H1 (cell line): Measurements from ENCODE around the gene VAV2. TPM values are rescaled to one million over a fixed set of nuclear protein-coding genes. Genes with fewer than 3 reads are reported as not detected.

Experiments used
- CTCF ChIA-PET: fragments of 300-600 bp; sonication (Branson Sonifier 250); formaldehyde crosslinking; loops from one replicate; lab custom pipeline; 2021; ENCODE audit not compliant: partially characterized antibody; lab: Charles Lee
- POLR2A ChIA-PET: fragments of 300-600 bp; sonication (Branson Sonifier 250); formaldehyde crosslinking; loops from one replicate; lab custom pipeline; 2021; ENCODE audit warnings: inconsistent platforms; ENCODE audit not compliant: partially characterized antibody; lab: Charles Lee
- DNase-seq, 2 experiments: peaks; one replicate each; pipeline versions ENCODE4 v3.0.0 to v3.0.0-alpha.2; 2010 to 2022; ENCODE audit warnings: low spot score in 2 of 2, low read depth in 1 of 2, mixed read lengths in 1 of 2
- FAIRE-seq: peaks from 2 replicates; lab custom pipeline; 2011; peaks lifted over from hg19 to GRCh38; lab: Jason Lieb, UNC
- H2AFZ ChIP-seq: 2 replicates; pipeline ENCODE4 v1.8.1; 2012; ENCODE audit warnings: low read length, inconsistent platforms
- H2AK5ac ChIP-seq: 2 replicates; pipeline ENCODE4 v1.6.1; 2013; ENCODE audit warnings: low read depth, low read length
- H2BK120ac ChIP-seq: replicated peaks from 2 replicates; pipeline ENCODE3; 2013; ENCODE audit warnings: low read depth, low read length, inconsistent platforms
- H2BK12ac ChIP-seq: 2 replicates; pipeline ENCODE4 v1.6.1; 2013; ENCODE audit warnings: low read depth, low read length
- H2BK15ac ChIP-seq: 2 replicates; pipeline ENCODE4 v1.6.1; 2013; ENCODE audit warnings: low read length
- H2BK20ac ChIP-seq: 2 replicates; pipeline ENCODE4 v1.6.1; 2013; ENCODE audit warnings: low read length
- H2BK5ac ChIP-seq: 2 replicates; pipeline ENCODE4 v1.6.1; 2013; ENCODE audit warnings: low read depth, low read length
- H3K14ac ChIP-seq: 2 replicates; pipeline ENCODE4 v1.6.1; 2013; ENCODE audit warnings: inconsistent platforms; ENCODE audit not compliant: insufficient read length
- H3K18ac ChIP-seq: 2 replicates; pipeline ENCODE4 v1.6.1; 2013; ENCODE audit warnings: low read length; ENCODE audit errors: extremely low read depth
- H3K23ac ChIP-seq: 2 replicates; pipeline ENCODE4 v1.6.1; 2013; ENCODE audit warnings: inconsistent platforms; ENCODE audit not compliant: insufficient read length
- H3K23me2 ChIP-seq: 2 replicates; pipeline ENCODE4 v1.6.1; 2013; ENCODE audit warnings: low read depth, low read length
- H3K27ac ChIP-seq: 2 replicates; pipeline ENCODE4 v1.6.1; 2011; ENCODE audit warnings: low read depth, low read length, inconsistent platforms
- H3K27me3 ChIP-seq, 4 experiments: replicated peaks in 1 of 4; 1 replicate in 1 of 4; 2 replicates in 3 of 4; pipeline versions ENCODE4 v1.6.1 to v1.8.1; 2011 to 2013; ENCODE audit warnings: low read length in 3 of 4, mild to moderate bottlenecking in 3 of 4, inconsistent platforms in 2 of 4, mixed read lengths in 2 of 4, moderate library complexity in 1 of 4; ENCODE audit not compliant: control insufficient read depth in 3 of 4, insufficient read depth in 3 of 4; ENCODE audit errors: extremely low read depth in 1 of 4
- H3K36me3 ChIP-seq, 4 experiments: 2 replicates each; pipeline versions ENCODE4 v1.6.1 to v1.8.1; 2011 to 2013; ENCODE audit warnings: mild to moderate bottlenecking in 4 of 4, low read length in 3 of 4, moderate library complexity in 2 of 4, control low read depth in 1 of 4, inconsistent platforms in 1 of 4; ENCODE audit not compliant: insufficient read depth in 4 of 4, control insufficient read depth in 2 of 4
- H3K4ac ChIP-seq: replicated peaks from 2 replicates; pipeline ENCODE3; 2013; ENCODE audit warnings: low read length, low read depth, mixed read lengths, inconsistent platforms; ENCODE audit not compliant: insufficient read length
- H3K4me1 ChIP-seq, 4 experiments: replicated peaks in 1 of 4; 1 replicate in 1 of 4; 2 replicates in 3 of 4; pipeline versions ENCODE4 v1.6.1 to v1.8.1; 2011 to 2013; ENCODE audit warnings: low read length in 3 of 4, inconsistent platforms in 2 of 4, mixed read lengths in 1 of 4; ENCODE audit not compliant: insufficient read depth in 4 of 4, control insufficient read depth in 3 of 4
- H3K4me2 ChIP-seq, 2 experiments: 2 replicates each; pipeline versions ENCODE4 v1.6.1 to v1.8.1; 2011 to 2013; ENCODE audit warnings: low read depth in 2 of 2, low read length in 2 of 2, control low read depth in 1 of 2, inconsistent platforms in 1 of 2, mild to moderate bottlenecking in 1 of 2; ENCODE audit not compliant: insufficient read depth in 1 of 2
- H3K4me3 ChIP-seq, 4 experiments: fragments of 200-600, 300-600 bp in 1 of 4; sonication (generic), shearing (Covaris generic), sonication (Bioruptor Twin) in 1 of 4; 2 replicates each; pipeline versions ENCODE4 v1.5.1 to v1.8.1; 2011 to 2016; ENCODE audit warnings: low read length in 4 of 4, low read depth in 3 of 4, control low read depth in 2 of 4, inconsistent platforms in 2 of 4, mild to moderate bottlenecking in 2 of 4, mixed read lengths in 1 of 4, moderate library complexity in 1 of 4; ENCODE audit not compliant: insufficient read depth in 2 of 4; ENCODE audit errors: extremely low read depth in 1 of 4
- H3K56ac ChIP-seq: replicated peaks from 2 replicates; pipeline ENCODE3; 2013; ENCODE audit warnings: low read depth, mild to moderate bottlenecking, mixed read lengths, low read length, inconsistent platforms; ENCODE audit not compliant: insufficient read length
- H3K79me1 ChIP-seq: 2 replicates; pipeline ENCODE4 v1.6.1; 2013; ENCODE audit warnings: low read depth, low read length, control low read depth
- H3K79me2 ChIP-seq, 2 experiments: 2 replicates each; pipeline versions ENCODE4 v1.6.1 to v1.8.1; 2012 to 2013; ENCODE audit warnings: low read length in 2 of 2, mild to moderate bottlenecking in 2 of 2, inconsistent platforms in 1 of 2; ENCODE audit not compliant: insufficient read depth in 2 of 2, control insufficient read depth in 1 of 2
- H3K9ac ChIP-seq, 4 experiments: replicated peaks in 1 of 4; 1 replicate in 1 of 4; 2 replicates in 3 of 4; pipeline versions ENCODE4 v1.6.1 to v1.8.1; 2011 to 2013; ENCODE audit warnings: low read depth in 3 of 4, low read length in 3 of 4, control low read depth in 2 of 4, mild to moderate bottlenecking in 2 of 4, moderate library complexity in 2 of 4, inconsistent platforms in 1 of 4; ENCODE audit errors: extremely low read depth in 1 of 4
- H3K9me3 ChIP-seq, 2 experiments: 2 replicates each; pipeline versions ENCODE4 v1.6.1 to v1.8.1; 2012 to 2013; ENCODE audit warnings: mild to moderate bottlenecking in 2 of 2, moderate library complexity in 2 of 2, control low read depth in 1 of 2, inconsistent platforms in 1 of 2, low read depth in 1 of 2, low read length in 1 of 2, mixed read lengths in 1 of 2; ENCODE audit not compliant: insufficient read depth in 2 of 2
- H4K20me1 ChIP-seq, 2 experiments: replicated peaks in 1 of 2; 2 replicates each; pipeline versions ENCODE3 to v1.8.1; 2011 to 2013; ENCODE audit warnings: inconsistent platforms in 2 of 2, low read length in 2 of 2, mild to moderate bottlenecking in 1 of 2; ENCODE audit not compliant: insufficient read depth in 2 of 2, control insufficient read depth in 1 of 2
- H4K5ac ChIP-seq: 2 replicates; pipeline ENCODE4 v1.6.1; 2013; ENCODE audit warnings: low read length, low read depth, mixed read lengths, inconsistent platforms; ENCODE audit not compliant: insufficient read length
- H4K8ac ChIP-seq: 2 replicates; pipeline ENCODE4 v1.8.0; 2013; ENCODE audit warnings: mild to moderate bottlenecking, moderate library complexity, low read length, inconsistent platforms; ENCODE audit not compliant: insufficient read depth; ENCODE audit errors: extremely low read depth
- H4K91ac ChIP-seq: replicated peaks from 2 replicates; pipeline ENCODE3; 2013; ENCODE audit warnings: low read length, mixed read lengths, inconsistent platforms; ENCODE audit not compliant: insufficient read length
- ASH2L ChIP-seq: fragments of 200-600, 300-600 bp; sonication (generic); IDR thresholded peaks from one replicate; pipeline ENCODE4 v1.7.1; 2017; ENCODE audit warnings: low read length
- BCL11A ChIP-seq, 2 experiments: IDR thresholded peaks; one replicate each; pipeline ENCODE4 v1.6.1; 2011; ENCODE audit warnings: low read depth in 2 of 2, low read length in 2 of 2, mild to moderate bottlenecking in 2 of 2
- CBX5 ChIP-seq: fragments of 300-800, 300-1000 bp; sonication (generic); IDR thresholded peaks from 2 replicates; pipeline ENCODE4 v1.7.1; 2016; ENCODE audit warnings: antibody characterized with exemption, low read length, low read depth
- CEBPB ChIP-seq: IDR thresholded peaks from 2 replicates; pipeline ENCODE4 v1.6.1; 2012; ENCODE audit warnings: low read depth, low read length
- CHD2 ChIP-seq: IDR thresholded peaks from 2 replicates; pipeline ENCODE4 v1.6.1; 2012; ENCODE audit warnings: low read length, improper control_type of control experiment
- EGR1 ChIP-seq: IDR thresholded peaks from 2 replicates; pipeline ENCODE4 v1.6.1; 2011; ENCODE audit warnings: low read depth, low read length, borderline replicate concordance
- NANOG ChIP-seq: IDR thresholded peaks from 2 replicates; pipeline ENCODE4 v1.6.1; 2011; ENCODE audit warnings: low read length, low read depth, mild to moderate bottlenecking, inconsistent platforms; ENCODE audit not compliant: insufficient read depth, poor library complexity, severe bottlenecking
- POLR2A ChIP-seq, 2 experiments: IDR thresholded peaks; 1 replicate in 1 of 2; 2 replicates in 1 of 2; pipeline ENCODE4 v1.6.1; 2011; ENCODE audit warnings: low read depth in 2 of 2, low read length in 2 of 2, mild to moderate bottlenecking in 2 of 2; ENCODE audit errors: control extremely low read depth in 1 of 2
- RXRA ChIP-seq: IDR thresholded peaks from 2 replicates; pipeline ENCODE4 v1.6.1; 2011; ENCODE audit warnings: low read depth, mild to moderate bottlenecking, low read length, moderate library complexity; ENCODE audit not compliant: insufficient read depth
- SP1 ChIP-seq: IDR thresholded peaks from 2 replicates; pipeline ENCODE4 v1.6.1; 2011; ENCODE audit warnings: low read depth, low read length
- TBP ChIP-seq: IDR thresholded peaks from 2 replicates; pipeline ENCODE4 v1.6.1; 2011; ENCODE audit warnings: low read depth, low read length, improper control_type of control experiment
- TCF12 ChIP-seq: IDR thresholded peaks from 2 replicates; pipeline ENCODE4 v1.6.1; 2011; ENCODE audit warnings: low read depth, mild to moderate bottlenecking, low read length
- TEAD4 ChIP-seq: IDR thresholded peaks from 2 replicates; pipeline ENCODE4 v1.6.1; 2012; ENCODE audit warnings: low read depth, low read length, inconsistent platforms, mixed read lengths
- WGBS, 2 experiments: shearing (Covaris generic) in 1 of 2; methylation state at CpG; one replicate each; pipeline versions ENCODE4 v1.1.6 to v1.1.7; 2013 to 2015; ENCODE audit warnings: low lambda C conversion rate in 2 of 2, mixed read lengths in 2 of 2, inconsistent platforms in 1 of 2, low coverage in 1 of 2, missing lambda C conversion rate in 1 of 2; ENCODE audit not compliant: insufficient replicate concordance in 2 of 2, insufficient coverage in 1 of 2, insufficient read length in 1 of 2; ENCODE audit errors: extremely low coverage in 1 of 2, missing lambda C conversion rate in 1 of 2; 5-methylcytosine and 5-hydroxymethylcytosine counted together
- polyA plus RNA-seq, 7 experiments: library from polyadenylated mRNA; depleted of rRNA in 3 of 7; stranded (reverse) in 5 of 7; unstranded in 2 of 7; fragments of >200 nt in 5 of 7; fragments of 200-250 nt in 2 of 7; gene quantifications; 1 replicate in 5 of 7; 2 replicates in 1 of 7; 4 replicates in 1 of 7; pipeline versions ENCODE4 v1.2.1 to v1.2.3, GENCODE V29; 2011 to 2013; ENCODE audit warnings: missing spikeins in 2 of 7, mixed read lengths in 2 of 7
- total RNA-seq: library from RNA; stranded (reverse); fragmentation: NEBNext Ultra II Directional; extraction: Animal tissue kit (Norgen Biotek cat#: 25700); gene quantifications from 2 replicates; pipeline ENCODE4 v1.2.1, GENCODE V29; 2021

Gene VAV2
- total and polyA plus RNA-seq, 2 of the 8 experiments (the other 6 are each of a cell fraction or from before 2014, with no cell fraction given), result 13.6 to 37.6 TPM

DNA sequence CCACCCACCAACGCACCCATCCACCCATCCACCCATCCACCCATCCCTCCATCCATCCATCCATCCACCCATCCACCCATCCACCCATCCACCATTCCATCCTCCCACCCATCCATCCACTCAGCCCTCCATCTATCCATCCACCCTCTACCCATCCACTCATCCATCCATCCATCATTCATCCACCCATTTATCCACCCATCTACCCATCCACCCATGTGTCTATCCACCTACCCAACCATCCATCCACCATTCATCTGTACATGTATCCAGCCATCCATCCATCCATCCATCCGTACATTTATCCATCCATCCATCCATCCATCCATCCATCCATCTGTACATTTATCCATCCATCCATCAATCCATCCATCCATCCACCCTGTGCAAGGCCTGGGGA, 11.1 kb upstream of the VAV2 start:
- Histone ChIP-seq H2BK20ac (no peak overlapping the region), H3K27me3 (no peaks in the 10 kb centered on the region), H3K79me2 (no peaks in the 10 kb centered on the region), H3K4me1 (no peaks in the 10 kb centered on the region), H3K14ac (no peak overlapping the region), H4K5ac (no peak overlapping the region), H4K91ac (no peak overlapping the region), H3K23ac (no peak overlapping the region), H2AFZ (no peak overlapping the region), H3K36me3 (no peaks in the 10 kb centered on the region), H2BK120ac (no peak overlapping the region), H4K20me1 (peaks cover 0 to 3% of the 10 kb centered on the region in 2 experiments), H2BK12ac (no peak overlapping the region), H3K4ac (no peak overlapping the region), H4K8ac (no peak overlapping the region), H2AK5ac (no peak overlapping the region), H3K4me3 (no peak overlapping the region), H3K79me1 (no peaks in the 10 kb centered on the region), H2BK15ac (no peak overlapping the region), H3K56ac (no peak overlapping the region), H2BK5ac (no peak overlapping the region), H3K4me2 (no peak overlapping the region), H3K27ac (no peak overlapping the region), H3K9me3 (no peaks in the 10 kb centered on the region), H3K9ac (no peak overlapping the region), H3K23me2 (peaks cover 10% of the 10 kb centered on the region; the same call in 1 of the 2 replicates), H3K18ac (no peak overlapping the region)
- FAIRE-seq, result no peak
- POLR2A ChIA-PET, result no interaction called here
- WGBS, 2 experiments, result 83% methylated on average over 1 of the region's 2 CpGs; no CpG with 5 or more reads in 1 of the 2 experiments
- CTCF ChIA-PET, result interaction anchor here (1.6 kb wide), 1 partner anchor 10 kb away, joined by 6 read pairs; no protein-coding TSS in a partner anchor
- DNase-seq, result no peak
- TF ChIP-seq SP1 (no peak), ASH2L (no peak), POLR2A (IDR thresholded peaks at IDR 0.05; ENCODE audit: control extremely low read depth in 1 of 2, low read depth in 2 of 2, low read length in 2 of 2) (no peak), EGR1 (no peak), TBP (no peak), RXRA (no peak), TCF12 (no peak), BCL11A (IDR thresholded peaks at IDR 0.05; ENCODE audit: low read depth in 2 of 2, low read length in 2 of 2) (no peak), NANOG (no peak), CBX5 (no peak), CEBPB (no peak), CHD2 (no peak), TEAD4 (no peak)
